IMR-90 (cell line): ENCODE results near the gene HYI.

Experiments
- BHLHE40 ChIP-seq: fragments of 150-350 bp; IDR thresholded peaks from 2 replicates; pipeline ENCODE4 v1.6.1; 2016; ENCODE audit warnings: mild to moderate bottlenecking, low read depth, low read length
- CEBPB ChIP-seq: IDR thresholded peaks from 2 replicates; pipeline ENCODE4 v1.6.1; 2012; ENCODE audit warnings: low read depth, low read length, improper control_type of control experiment
- CTCF ChIP-seq: conservative IDR thresholded peaks from 2 replicates; pipeline ENCODE4 v1.5.1; 2012; ENCODE audit warnings: mild to moderate bottlenecking, low read depth, low read length, improper control_type of control experiment
- POLR2A ChIP-seq: IDR thresholded peaks from 2 replicates; pipeline ENCODE4 v1.6.1; 2012; ENCODE audit warnings: mild to moderate bottlenecking, low read depth, low read length

DNA sequence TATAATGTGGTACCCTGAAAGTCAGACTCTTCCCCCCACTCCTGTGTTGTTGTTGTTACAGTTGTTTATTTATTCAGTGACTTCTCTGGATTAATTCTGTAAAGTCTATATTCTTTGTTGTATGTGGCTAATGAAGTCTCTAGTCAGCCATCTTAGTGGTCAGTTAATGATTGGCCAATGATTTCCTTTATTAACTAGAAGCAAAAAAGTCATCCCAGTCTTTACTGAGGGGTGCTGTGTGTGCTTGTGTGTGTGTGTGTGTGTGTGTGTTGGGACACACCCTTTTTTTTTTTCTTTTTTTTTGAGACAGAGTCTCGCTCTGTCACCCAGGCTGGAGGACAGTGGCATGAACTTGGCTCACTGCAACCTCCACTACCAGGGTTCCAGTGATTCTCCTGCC, 37.3 kb upstream of the HYI start:
- TF ChIP-seq CTCF (no peak), BHLHE40 (no peak), CEBPB (no peak), POLR2A (no peak)
